COLO829 (cell line): ENCODE results near the gene NOTO.
"Not testable (repeated sequence)": the region's sequence is repeated elsewhere in the genome, so short reads cannot be mapped to it uniquely, and the experiment has no call there.

Experiments
- DNase-seq: peaks from one replicate; pipeline ENCODE4 v3.0.0; 2012; ENCODE audit warnings: low spot score

NOTO gene

DNA sequence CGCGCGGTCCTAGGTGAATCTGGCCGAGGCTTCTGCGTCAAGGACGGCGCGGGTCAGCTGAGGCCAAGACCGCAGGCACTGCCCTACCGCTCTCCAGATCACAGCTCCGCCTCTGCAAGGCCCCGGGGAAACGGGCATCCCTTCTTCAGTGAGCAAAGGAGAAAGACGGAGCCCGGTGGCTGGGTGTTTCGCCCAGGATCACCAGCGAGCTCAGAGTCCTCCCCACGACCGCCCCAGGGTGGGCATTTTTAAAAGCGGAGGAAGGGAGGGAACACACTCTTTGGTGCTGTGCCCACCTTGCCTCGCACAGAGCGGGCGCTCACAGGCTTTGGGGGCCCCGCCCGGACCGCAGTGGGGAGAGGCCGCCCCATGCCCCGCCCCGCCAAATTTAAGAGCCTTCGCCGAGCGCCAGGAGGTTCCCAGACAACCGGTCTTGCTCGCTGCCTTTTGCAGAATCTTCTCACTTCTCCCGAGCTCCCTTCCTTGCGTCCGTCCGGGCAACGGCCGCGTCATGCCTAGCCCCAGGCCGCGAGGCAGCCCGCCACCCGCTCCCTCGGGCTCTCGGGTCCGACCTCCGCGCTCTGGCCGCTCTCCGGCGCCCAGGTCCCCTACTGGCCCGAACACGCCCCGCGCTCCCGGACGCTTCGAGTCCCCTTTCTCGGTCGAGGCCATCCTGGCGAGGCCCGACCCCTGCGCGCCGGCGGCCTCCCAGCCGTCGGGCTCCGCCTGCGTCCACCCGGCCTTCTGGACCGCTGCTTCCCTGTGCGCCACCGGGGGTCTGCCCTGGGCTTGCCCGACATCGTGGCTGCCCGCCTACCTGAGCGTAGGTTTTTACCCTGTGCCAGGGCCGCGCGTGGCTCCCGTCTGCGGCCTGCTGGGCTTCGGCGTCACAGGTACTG lies at the start of gene NOTO:
Gene NOTO (plus strand): TSS at position 419 of the 899 bp plus-strand sequence. CDS start 93 bp downstream, at position 512.
- DNase-seq, result no peak

GRCh38 chr2:73156539-73157124 lies 45.7 kb upstream of the NOTO start:
- DNase-seq, result no peak

- no peak for DNase-seq
These were observed 39.5 kb upstream of the NOTO start for GRCh38 chr2:73162856-73163391.

DNA sequence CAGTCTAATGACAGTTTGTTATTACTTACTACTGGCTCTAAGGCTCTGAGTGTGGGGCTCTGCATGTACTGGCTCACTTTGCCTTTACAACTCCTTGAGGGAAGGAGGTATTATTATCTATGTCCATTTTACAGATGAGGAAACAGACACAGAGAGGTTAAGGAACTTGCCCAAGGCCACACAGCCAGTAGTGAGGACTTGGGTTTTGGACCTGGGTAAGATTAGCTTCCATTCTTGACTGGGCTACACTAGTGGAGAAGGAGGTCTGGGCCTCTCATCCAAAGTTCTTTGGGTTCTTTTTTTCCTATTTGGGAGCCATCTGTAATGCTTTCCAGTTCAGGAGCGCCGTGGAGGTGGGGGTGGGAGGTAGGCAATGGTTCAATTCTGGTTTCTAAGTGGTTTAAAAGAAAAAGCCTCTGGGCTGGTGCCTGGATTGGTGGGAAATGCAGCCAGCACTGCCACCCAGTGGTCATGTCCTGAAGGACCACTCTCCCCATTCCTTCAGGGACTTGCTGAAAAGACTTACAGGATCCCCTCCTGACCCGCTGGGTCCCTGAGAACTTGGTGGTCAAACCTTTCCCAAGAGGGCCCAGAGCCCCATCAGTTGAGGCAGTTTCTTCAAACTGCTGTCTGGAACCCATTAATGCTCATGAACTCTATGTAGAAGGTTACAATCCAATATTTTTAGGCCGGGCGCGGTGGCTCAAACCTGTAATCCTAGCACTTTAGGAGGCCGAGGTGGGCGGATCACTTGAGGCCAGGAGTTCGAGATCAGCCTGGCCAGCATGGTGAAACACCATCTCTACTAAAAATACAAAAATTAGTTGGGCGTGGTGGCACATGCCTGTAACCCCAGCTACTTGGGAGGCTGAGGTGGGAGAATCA lies 38.6 kb upstream of the NOTO start:
- DNase-seq, result peak; percentile 85

DNA sequence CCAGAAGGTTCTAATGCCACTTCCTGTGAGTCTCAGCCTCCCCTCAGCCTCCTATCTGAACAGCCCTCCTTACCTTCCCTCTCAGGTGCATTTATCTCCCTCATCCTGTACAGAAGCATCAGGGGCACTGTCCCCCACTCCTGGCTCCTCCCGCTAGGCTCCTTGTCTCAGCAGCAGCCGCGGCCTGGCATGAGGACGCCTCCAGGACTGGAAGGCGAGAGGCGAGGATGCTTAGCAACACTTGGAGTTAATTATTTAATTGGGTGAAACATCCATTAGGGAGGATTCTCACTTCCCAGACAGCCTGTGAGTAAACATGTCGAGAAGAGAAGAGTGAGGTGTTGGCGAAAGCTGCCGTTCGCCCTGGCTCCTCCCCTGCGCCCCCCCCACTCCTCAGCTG lies 36.4 kb upstream of the NOTO start:
- DNase-seq, result not testable (repeated sequence)

GRCh38 chr2:73166813-73167212 lies 35.6 kb upstream of the NOTO start:
- DNase-seq, result not testable (repeated sequence)

DNA sequence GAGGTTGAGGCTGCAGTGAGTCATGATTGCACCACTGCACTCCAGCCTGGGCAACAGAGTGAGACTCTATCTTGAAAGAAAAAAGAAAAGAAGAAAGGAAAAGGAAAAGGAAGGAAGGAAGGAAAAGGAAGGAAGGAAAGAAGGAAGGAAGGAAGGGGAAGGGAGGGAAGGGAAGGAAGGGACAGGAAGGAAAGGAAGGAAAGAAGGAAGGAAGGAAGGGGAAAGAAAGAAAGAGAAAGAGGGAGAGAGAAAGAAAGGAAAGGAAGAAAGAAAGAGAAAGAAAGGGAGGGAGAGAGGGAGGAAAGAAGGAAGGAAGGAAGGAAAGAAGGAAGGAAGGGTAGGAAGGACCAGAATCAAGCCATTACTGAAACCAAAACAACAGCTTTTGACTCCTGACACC lies 34.0 kb upstream of the NOTO start:
- DNase-seq, result not testable (repeated sequence)

DNA sequence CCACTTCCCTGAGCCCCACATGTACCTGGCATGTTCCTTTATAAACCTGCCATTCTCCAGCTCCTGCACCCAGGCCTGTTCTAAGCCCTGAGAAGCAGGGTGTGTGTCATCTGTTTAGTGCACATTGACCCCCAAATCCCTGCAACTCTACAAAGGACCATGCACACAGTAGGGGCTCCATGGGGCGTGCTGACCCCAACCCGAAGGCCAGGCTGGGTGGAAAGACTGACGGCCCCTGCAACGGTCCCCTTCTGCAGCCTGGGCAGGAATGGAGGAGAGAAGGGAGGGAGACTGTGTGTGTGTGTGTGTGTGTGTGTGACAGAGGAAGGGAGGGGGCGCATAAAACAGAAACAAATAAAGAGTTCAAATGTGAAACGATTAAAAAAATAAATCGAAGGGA lies 32.0 kb upstream of the NOTO start:
- DNase-seq, result not testable (repeated sequence)

DNA sequence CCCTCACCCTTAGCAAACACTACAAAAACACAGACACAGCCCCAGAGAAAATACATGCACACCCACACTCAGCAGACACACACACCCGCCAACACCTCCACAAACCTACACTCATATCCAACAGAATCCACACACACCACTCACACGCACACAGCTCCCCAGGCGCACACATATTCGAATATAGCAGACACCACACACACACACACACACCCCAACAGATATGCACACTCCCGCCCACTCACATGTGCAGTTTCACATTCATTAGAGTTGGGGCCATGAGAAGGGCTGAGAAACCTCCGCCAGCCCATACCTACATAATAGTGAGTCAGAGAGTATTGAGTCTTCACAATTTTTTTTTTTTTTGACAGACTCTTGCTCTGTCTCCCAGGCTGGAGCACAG lies 29.4 kb upstream of the NOTO start:
- DNase-seq, result no peak

- no peak for DNase-seq
These were observed 28.6 kb upstream of the NOTO start for GRCh38 chr2:73173781-73174180.

DNA sequence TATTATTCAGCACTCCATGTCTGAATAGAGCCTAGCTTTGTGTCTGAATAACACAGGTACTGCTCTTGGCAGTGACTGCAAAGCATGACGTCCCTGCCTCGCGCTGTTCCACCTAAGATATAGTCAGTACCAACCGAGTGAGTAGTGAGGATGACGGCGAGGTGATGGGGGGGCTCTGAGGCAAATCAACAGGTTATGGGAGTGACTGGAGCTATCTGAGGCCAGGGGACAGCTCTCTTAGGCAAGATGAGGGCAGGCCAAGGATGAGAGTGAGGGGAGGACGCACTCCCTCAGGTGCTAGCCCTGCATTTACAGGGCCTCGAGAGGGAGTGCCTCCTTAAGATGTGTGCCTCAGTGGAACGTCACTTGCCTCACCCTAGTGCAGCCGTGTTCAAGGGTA lies 28.1 kb upstream of the NOTO start:
- DNase-seq, result no peak

DNA sequence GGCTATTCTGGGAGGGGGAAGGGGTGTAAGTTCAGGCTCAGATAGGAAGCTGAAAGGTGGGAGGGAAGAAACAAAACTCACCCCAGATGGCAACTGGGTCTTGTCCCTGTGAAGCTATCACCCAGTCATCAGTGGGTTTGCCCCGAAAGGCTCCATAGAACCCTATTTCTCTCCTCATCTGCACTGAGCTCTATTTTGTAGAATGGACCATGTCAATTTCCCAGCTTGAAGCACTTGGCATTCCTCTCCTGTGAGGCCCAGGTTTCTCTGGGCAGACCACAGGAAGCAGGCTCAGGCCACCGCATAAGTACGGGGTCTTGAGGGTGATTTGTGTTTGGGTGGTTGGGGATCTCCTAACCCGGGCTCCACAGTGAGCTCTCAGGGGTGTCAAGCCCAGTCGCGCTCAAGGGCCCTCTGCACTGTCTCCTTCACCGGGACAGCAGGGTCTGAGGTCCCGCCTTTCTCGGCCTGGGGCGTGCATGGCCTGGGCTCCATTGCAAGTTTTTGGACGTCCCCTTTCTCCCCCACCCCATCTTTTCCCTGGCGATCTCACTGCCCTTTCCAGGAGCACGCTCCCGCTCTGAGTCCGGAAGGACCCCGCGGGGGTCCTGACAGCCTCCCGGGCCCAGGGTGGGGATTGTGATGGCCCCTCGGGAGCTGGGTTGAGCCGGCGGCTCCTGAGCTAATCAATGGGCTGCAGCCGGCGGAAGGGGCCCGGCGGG lies 27.3 kb upstream of the NOTO start:
- no peak for DNase-seq

DNA sequence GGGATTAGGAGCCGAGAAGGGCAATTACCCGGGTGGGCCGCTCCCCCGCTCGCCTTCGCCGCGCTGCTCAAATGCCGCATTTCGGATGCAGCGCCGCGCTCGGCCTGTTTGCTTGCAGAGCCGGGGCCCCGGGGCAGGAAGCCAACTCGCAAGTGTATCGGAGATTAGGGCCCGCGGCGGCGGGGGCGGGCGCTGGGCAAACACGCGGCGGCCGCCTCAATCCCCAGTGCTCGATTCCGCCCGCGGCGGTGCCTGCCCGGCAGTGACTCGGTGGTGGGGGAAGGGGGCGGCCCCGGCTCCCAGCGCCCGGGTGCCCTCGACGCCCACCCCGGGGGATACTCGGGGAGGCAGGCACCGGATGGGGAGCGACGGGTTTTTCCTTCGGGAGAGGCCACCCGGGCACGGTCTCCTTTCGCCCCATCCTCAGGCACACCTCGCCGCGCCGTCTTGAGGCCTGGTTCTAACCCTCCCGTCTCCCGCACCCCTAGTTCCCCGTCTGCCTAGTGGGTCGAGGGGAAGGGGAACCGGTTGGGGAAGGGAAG lies 26.6 kb upstream of the NOTO start:
- DNase-seq, result no peak

GRCh38 chr2:73176205-73176880 lies 26.0 kb upstream of the NOTO start:
- DNase-seq, result no peak

- peak; percentile 77 for DNase-seq
These were observed 25.3 kb upstream of the NOTO start for GRCh38 chr2:73176881-73177644.

GRCh38 chr2:73177645-73178255 lies 24.6 kb upstream of the NOTO start:
- DNase-seq, result no peak

DNA sequence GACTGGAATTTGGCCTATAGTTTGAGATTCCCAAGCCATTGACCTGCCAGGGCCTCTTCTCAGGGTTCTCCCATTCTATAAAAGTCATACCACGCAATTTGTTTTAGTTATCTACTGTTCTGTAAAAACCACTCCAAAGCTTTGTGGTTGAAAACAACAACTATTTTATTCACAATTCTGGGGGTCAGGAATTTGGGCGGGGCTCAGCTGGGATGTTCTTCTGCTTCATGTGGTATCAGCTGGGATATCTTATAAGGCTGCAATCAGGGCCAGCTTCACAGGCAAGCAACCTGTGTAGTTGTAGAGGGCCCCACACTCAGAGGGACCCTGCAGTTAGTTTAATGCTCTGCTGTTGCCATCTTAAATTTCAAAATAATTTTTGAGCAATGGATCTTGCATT lies 16.4 kb upstream of the NOTO start:
- no peak for DNase-seq

- DNase-seq, result no peak
These were observed 14.8 kb upstream of the NOTO start for GRCh38 chr2:73187549-73187948.

GRCh38 chr2:73197579-73197978 lies 4.8 kb upstream of the NOTO start:
- no peak for DNase-seq
